Glomerular endothelial cell (primary cell): ENCODE measurements around the gene PODXL2. TPM values are rescaled to one million over a fixed set of nuclear protein-coding genes. Genes with fewer than 3 reads are reported as not detected.
A peak's percentile ranks its signal among the peaks of the same experiment; 100 is the strongest.
"Not testable (repeated sequence)": the region's sequence is repeated elsewhere in the genome, so short reads cannot be mapped to it uniquely, and the experiment has no call there.

ENCODE experiments used
- DNase-seq: peaks from one replicate; pipeline ENCODE4 v3.0.0-alpha.2; 2011; ENCODE audit warnings: low read depth, low spot score; ENCODE audit errors: extremely low read depth
- total RNA-seq: library from RNA; depleted of rRNA; stranded (reverse); fragments of >200 nt; gene quantifications from 2 replicates; pipeline ENCODE4 v1.2.3, GENCODE V29; 2015

Gene PODXL2
- total RNA-seq, 1 donor from 2014 or later = 20.5 TPM

DNA sequence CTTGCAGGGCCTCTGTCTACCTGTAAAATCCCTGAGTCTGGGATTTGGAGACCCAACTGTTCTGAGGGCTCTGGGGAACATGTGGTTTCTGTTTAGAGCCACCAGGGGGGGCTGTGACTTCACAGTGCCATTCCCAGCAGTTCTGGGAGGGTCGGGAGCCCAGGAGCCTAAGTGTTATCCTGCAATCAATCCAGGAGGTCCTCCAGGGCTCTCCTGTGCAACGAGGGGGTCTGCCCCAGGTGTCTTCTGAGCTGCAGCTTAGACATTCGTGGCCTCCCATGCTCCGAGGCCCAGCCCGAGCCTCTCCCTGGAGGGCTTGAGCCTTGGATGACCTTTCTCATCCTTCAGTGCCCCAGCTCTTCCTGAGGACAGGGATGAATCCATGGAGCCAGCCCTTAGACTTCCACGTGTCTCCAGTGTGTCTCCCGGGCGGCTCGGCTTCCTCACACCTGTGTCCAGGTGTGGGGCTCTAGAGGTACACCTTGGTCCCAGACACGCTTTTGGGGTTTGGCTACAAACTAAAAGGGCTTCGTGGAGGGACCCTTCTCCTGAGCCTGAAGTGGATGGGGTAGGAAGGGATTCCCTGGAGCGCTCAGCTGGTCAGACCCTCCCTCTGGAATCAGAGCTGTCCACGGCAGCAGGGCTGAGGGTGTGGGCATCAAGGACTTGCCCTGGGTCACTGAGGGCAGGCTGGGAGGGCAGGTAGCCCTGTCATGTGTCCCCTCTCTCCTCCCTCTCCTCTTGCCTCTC is 23.4 kb downstream of the PODXL2 start:
- DNase-seq = peak; percentile 22

GRCh38 chr3:127654374-127654773 is 25.4 kb downstream of the PODXL2 start:
- no peak for DNase-seq

DNA sequence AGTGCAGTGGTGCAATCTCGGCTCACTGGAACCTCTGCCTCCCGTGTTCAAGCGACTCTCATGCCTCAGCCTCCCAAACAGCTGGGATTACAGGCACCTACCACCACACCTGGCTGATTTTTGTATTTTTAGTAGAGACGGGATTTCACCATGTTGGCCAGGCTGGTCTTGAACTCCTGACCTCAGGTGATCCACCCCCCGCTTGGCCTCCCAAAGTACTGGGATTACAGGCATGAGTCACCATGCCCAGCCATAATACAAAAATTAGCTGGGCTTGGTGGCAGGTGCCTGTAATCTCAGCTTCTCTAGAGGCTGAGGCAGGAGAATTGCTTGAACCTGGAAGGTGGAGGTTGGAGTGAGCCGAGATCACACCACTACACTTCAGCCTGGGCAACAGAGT is 26.0 kb downstream of the PODXL2 start:
- DNase-seq = not testable (repeated sequence)

DNA sequence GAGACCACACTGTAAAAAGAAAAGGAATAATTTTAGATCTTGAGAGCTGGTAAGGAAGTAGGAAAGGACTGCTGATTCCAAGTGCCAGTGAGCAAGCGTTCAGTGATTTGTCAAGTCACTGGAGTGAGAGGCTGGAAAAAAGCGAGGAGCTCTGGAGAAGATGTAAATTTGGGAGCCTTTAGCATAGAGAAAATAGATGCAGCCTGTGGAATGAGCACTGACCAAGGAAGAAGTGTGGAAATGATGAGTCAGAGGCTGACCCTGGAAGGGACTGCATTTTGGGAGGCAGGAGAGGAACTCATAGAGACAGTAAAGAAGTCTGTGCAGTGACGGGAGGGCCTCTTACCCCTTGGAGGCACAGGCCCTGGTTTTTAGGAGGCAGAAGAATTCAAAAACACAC is 26.7 kb downstream of the PODXL2 start:
- no peak for DNase-seq

GRCh38 chr3:127656906-127657305 is 27.9 kb downstream of the PODXL2 start:
- DNase-seq = no peak

- DNase-seq = no peak
Observed at GRCh38 chr3:127658234-127658633, 29.2 kb downstream of the PODXL2 start.

GRCh38 chr3:127660621-127661251 is 31.8 kb downstream of the PODXL2 start:
- DNase-seq = no peak

- no peak for DNase-seq
Observed at GRCh38 chr3:127661600-127661999, 32.6 kb downstream of the PODXL2 start.

GRCh38 chr3:127662001-127662469 is 33.0 kb downstream of the PODXL2 start:
- no peak for DNase-seq

DNA sequence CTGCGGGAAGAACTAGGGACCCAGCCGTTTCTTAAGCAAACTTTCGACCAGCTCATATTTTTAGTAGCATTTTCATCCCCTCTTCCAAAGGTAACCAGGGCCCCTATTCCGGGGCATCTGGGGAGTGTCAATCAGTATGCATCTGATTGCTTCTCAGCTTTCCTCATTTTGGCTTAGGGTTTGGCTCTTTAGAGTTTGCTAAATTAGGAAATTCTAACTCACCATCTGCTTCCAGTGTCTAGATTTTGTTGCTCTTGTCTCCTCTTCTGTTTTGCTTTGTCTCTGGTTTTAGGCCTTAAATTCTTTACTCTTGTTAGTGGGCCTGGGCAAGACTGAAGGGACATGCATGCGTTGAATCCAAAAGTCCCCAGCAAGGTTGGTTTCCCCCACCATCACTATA is 34.2 kb downstream of the PODXL2 start:
- DNase-seq = no peak

GRCh38 chr3:127665165-127665564 is 36.2 kb downstream of the PODXL2 start:
- DNase-seq = no peak

- no peak for DNase-seq
Observed at GRCh38 chr3:127665586-127665985, 36.6 kb downstream of the PODXL2 start.

GRCh38 chr3:127666676-127667075 is 37.7 kb downstream of the PODXL2 start:
- no peak for DNase-seq

GRCh38 chr3:127667119-127667681 is 38.2 kb downstream of the PODXL2 start:
- DNase-seq = no peak

DNA sequence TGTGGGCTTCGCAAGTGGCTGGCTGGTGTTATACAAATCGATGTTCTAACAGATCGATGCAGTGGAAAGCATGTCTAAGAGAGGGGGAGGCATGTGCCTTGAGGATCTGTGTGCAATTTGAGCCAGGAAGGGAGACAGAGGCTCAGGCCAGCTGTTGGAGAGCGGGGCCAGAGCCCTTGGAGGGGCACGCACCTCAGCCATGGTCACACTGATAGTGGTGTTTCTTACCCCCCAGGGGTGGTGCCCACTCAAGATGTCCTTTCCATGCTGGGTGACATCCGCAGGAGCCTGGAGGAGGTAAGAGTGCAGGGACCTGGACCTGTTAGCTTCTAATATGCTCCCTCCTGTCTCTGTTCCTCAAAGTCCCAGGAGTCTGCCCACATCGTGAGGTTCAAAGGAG is 39.9 kb downstream of the PODXL2 start:
- no peak for DNase-seq

- DNase-seq = no peak
Observed at GRCh38 chr3:127669541-127670228, 40.7 kb downstream of the PODXL2 start.

GRCh38 chr3:127670229-127670559 is 41.2 kb downstream of the PODXL2 start:
- DNase-seq = no peak

- DNase-seq = no peak
Observed at GRCh38 chr3:127670761-127671522, 42.0 kb downstream of the PODXL2 start.

DNA sequence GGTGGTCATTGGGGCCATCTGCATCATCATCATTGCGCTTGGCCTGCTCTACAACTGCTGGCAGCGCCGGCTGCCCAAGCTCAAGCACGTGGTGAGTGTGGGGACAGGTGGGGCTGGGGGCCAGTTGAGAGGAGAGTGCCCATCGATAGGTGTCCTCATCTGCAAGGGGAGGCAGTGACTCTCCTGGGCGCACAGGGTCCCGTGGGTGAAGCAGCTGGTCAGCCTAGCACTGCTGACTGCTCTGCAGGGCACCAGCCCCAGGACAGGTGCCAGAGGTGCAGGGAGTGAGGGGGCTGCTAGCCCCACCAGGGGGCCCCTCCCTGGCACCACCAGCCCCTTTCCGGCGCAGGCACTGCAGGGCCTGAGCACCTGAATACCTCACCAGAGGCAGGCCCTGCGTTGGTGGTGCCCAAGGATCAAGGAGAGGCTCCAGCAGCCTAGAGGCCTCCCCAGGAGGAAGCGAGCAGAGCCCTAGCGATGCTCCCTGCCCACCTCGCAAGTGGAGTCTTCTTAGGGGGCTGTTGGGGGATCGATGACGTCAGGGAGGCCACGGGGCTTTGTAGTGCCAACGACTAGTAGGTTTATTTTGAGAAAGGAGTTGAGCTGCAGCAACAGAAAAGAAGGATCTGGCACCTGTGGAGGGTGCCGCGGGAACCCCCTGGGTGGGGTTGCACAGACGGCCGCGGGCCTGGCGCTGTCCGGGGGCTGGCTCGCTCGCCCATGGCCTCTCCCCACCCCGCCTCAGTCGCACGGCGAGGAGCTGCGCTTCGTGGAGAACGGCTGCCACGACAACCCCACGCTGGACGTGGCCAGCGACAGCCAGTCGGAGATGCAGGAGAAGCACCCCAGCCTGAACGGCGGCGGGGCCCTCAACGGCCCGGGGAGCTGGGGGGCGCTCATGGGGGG is 42.8 kb downstream of the PODXL2 start:
- DNase-seq = no peak
